PC-9 (cell line): Measurements from ENCODE around the gene CHST1. TPM values are rescaled to one million over a fixed set of nuclear protein-coding genes. Genes with fewer than 3 reads are reported as not detected.

Experiments
- BruUV-seq: library from RNA; stranded (reverse); fragments of 400-500 nt; replicated peaks from 2 replicates; lab custom pipeline; 2021; lab: Mats Ljungman, UMichigan
- CTCF ChIA-PET: fragments of 300-600 bp; sonication (Branson Sonifier 250); formaldehyde crosslinking; loops from one replicate; lab custom pipeline; 2022; ENCODE audit warnings: antibody characterized with exemption; lab: Charles Lee
- POLR2A ChIA-PET: fragments of 300-600 bp; sonication (Branson Sonifier 250); formaldehyde crosslinking; loops from one replicate; lab custom pipeline; 2022; ENCODE audit warnings: antibody characterized with exemption; ENCODE audit not compliant: unreplicated experiment; lab: Charles Lee
- DNase-seq, 2 experiments: peaks; one replicate each; pipeline versions ENCODE4 v3.0.0 to v3.0.0-alpha.2; 2015 to 2022; ENCODE audit warnings: mixed read lengths in 1 of 2
- H2AFZ ChIP-seq: fragments of 200-600 bp; sonication (generic); 2 replicates; pipeline ENCODE4 v1.8.1; 2017; ENCODE audit warnings: antibody characterized with exemption
- H3F3A ChIP-seq: fragments of 200-600 bp; sonication (generic); 2 replicates; pipeline ENCODE4 v1.8.1; 2017; ENCODE audit warnings: antibody characterized with exemption, mild to moderate bottlenecking, low read depth; ENCODE audit not compliant: insufficient read depth
- H3K27ac ChIP-seq: fragments of 200-600 bp; sonication (generic); 2 replicates; pipeline ENCODE4 v1.6.1; 2016; ENCODE audit warnings: mixed run types
- H3K27me3 ChIP-seq: fragments of 200-600 bp; sonication (generic); 2 replicates; pipeline ENCODE4 v1.6.1; 2016; ENCODE audit warnings: low read depth, mixed run types; ENCODE audit not compliant: insufficient read depth
- H3K36me3 ChIP-seq: fragments of 200-600 bp; sonication (generic); 2 replicates; pipeline ENCODE4 v1.6.1; 2016; ENCODE audit warnings: low read depth, mixed run types
- H3K4me1 ChIP-seq: fragments of 200-600 bp; sonication (generic); replicated peaks from 2 replicates; pipeline ENCODE4 v1.6.1; 2016; ENCODE audit warnings: mixed run types; ENCODE audit not compliant: insufficient read depth
- H3K4me2 ChIP-seq: fragments of 200-600 bp; sonication (generic); 2 replicates; pipeline ENCODE4 v1.6.1; 2017; ENCODE audit warnings: mixed run types
- H3K4me3 ChIP-seq: fragments of 200-600 bp; sonication (generic); 2 replicates; pipeline ENCODE4 v1.6.1; 2016; ENCODE audit warnings: mixed run types
- H3K79me2 ChIP-seq: fragments of 200-600 bp; sonication (generic); 2 replicates; pipeline ENCODE4 v1.6.1; 2017; ENCODE audit warnings: low read depth, mixed run types
- H3K9me2 ChIP-seq: fragments of 200-600 bp; sonication (generic); 2 replicates; pipeline ENCODE4 v1.8.1; 2017; ENCODE audit warnings: mild to moderate bottlenecking; ENCODE audit not compliant: insufficient read depth
- H3K9me3 ChIP-seq: fragments of 200-600 bp; sonication (generic); 2 replicates; pipeline ENCODE4 v1.8.1; 2016; ENCODE audit warnings: low read depth; ENCODE audit not compliant: insufficient read depth
- H4K20me1 ChIP-seq: fragments of 200-600 bp; sonication (generic); 2 replicates; pipeline ENCODE4 v1.8.1; 2017; ENCODE audit not compliant: insufficient read depth
- CTCF ChIP-seq: fragments of 200-600 bp; sonication (generic); conservative IDR thresholded peaks from 2 replicates; pipeline ENCODE4 v1.6.1; 2017; ENCODE audit warnings: mixed run types, antibody characterized with exemption, mild to moderate bottlenecking, moderate library complexity
- EZH2 ChIP-seq: fragments of 200-600 bp; sonication (generic); IDR thresholded peaks from 2 replicates; pipeline ENCODE4 v1.8.0; 2017; ENCODE audit warnings: antibody characterized with exemption, low read depth
- intact Hi-C: fragments of 100-400 bp; cut with micrococcal nuclease; formaldehyde crosslinking; loops from one replicate; pipeline ENCODE4 v1.10.0; 2022; ENCODE audit not compliant: unreplicated experiment
- total RNA-seq: library from RNA; stranded (reverse); gene quantifications from 2 replicates; pipeline ENCODE4 v1.2.3, GENCODE V29; 2021

The CHST1 gene
- total RNA-seq, 1 experiment from 2014 or later = not detected

- POLR2A ChIA-PET = no interaction called here
- intact Hi-C loops = no loop called here
- no peaks in the 10 kb centered on the region for H3K9me2 ChIP-seq
- H3K4me3 ChIP-seq = no peak overlapping the region
- H3K9me3 ChIP-seq = no peaks in the 10 kb centered on the region
- no peaks in the 10 kb centered on the region for H3K36me3 ChIP-seq
- no peak for DNase-seq
- H4K20me1 ChIP-seq = no peaks in the 10 kb centered on the region
- TF ChIP-seq CTCF (no peak), EZH2 (no peak)
- CTCF ChIA-PET = no interaction called here
- H3F3A ChIP-seq = no peaks in the 10 kb centered on the region
- H2AFZ ChIP-seq = no peak overlapping the region
- H3K27ac ChIP-seq = no peak overlapping the region
- H3K79me2 ChIP-seq = no peaks in the 10 kb centered on the region
- H3K4me1 ChIP-seq = no peaks in the 10 kb centered on the region
- BruUV-seq = no TSS peak
- H3K27me3 ChIP-seq = peaks cover 87% of the 10 kb centered on the region
- no peak overlapping the region for H3K4me2 ChIP-seq
Observed at GRCh38 chr11:45678976-45679375, 13.6 kb upstream of the CHST1 start.

GRCh38 chr11:45677770-45678512 is 12.5 kb upstream of the CHST1 start:
- H3K79me2 ChIP-seq = no peaks in the 10 kb centered on the region
- no peaks in the 10 kb centered on the region for H4K20me1 ChIP-seq
- no TSS peak for BruUV-seq
- peaks cover 81% of the 10 kb centered on the region for H3K27me3 ChIP-seq
- H3K4me1 ChIP-seq = no peaks in the 10 kb centered on the region
- TF ChIP-seq CTCF (no peak), EZH2 (no peak)
- CTCF ChIA-PET = no interaction called here
- no peaks in the 10 kb centered on the region for H3K36me3 ChIP-seq
- no peak overlapping the region for H2AFZ ChIP-seq
- no peak for DNase-seq
- intact Hi-C loops = no loop called here
- no peaks in the 10 kb centered on the region for H3K9me2 ChIP-seq
- no peak overlapping the region for H3K4me2 ChIP-seq
- no peak overlapping the region for H3K4me3 ChIP-seq
- H3K27ac ChIP-seq = no peak overlapping the region
- no peaks in the 10 kb centered on the region for H3K9me3 ChIP-seq
- POLR2A ChIA-PET = no interaction called here
- no peaks in the 10 kb centered on the region for H3F3A ChIP-seq

- BruUV-seq = no TSS peak
- Histone ChIP-seq H3K4me3 (no peak overlapping the region), H3F3A (no peaks in the 10 kb centered on the region), H3K27ac (no peak overlapping the region), H3K9me2 (no peaks in the 10 kb centered on the region), H3K4me2 (no peak overlapping the region), H4K20me1 (no peaks in the 10 kb centered on the region), H3K9me3 (no peaks in the 10 kb centered on the region), H3K4me1 (no peaks in the 10 kb centered on the region), H3K27me3 (peaks cover 74% of the 10 kb centered on the region), H2AFZ (no peak overlapping the region), H3K79me2 (no peaks in the 10 kb centered on the region), H3K36me3 (no peaks in the 10 kb centered on the region)
- CTCF ChIA-PET = no interaction called here
- no peak for DNase-seq
- POLR2A ChIA-PET = no interaction called here
- intact Hi-C loops = no loop called here
- TF ChIP-seq EZH2 (no peak), CTCF (no peak)
Observed at GRCh38 chr11:45676522-45677095, 11.2 kb upstream of the CHST1 start.
